Gastrocnemius medialis (tissue), 4 donors: ENCODE measurements around the gene CYP19A1.

Experiments
- CTCF ChIP-seq, 5 experiments: fragments of 450-650 bp in 3 of 5; fragments of 200-600 bp in 2 of 5; sonication (generic) in 2 of 5; IDR thresholded peaks in 4 of 5; conservative IDR thresholded peaks in 1 of 5; 1 replicate in 4 of 5; 2 replicates in 1 of 5; pipeline ENCODE4 v1.5.1; 2016 to 2019; ENCODE audit warnings: antibody characterized with exemption in 5 of 5, mild to moderate bottlenecking in 3 of 5, moderate library complexity in 3 of 5
- POLR2A ChIP-seq, 2 donors: fragments of 450-650 bp; IDR thresholded peaks; one replicate each; pipeline ENCODE4 v1.6.1; 2017; ENCODE audit warnings: antibody characterized with exemption in 2 of 2, mild to moderate bottlenecking in 2 of 2, moderate library complexity in 2 of 2

- TF ChIP-seq CTCF (IDR thresholded peaks at IDR 0.05 in 4 of 5, conservative IDR thresholded peaks at IDR 0.05 in 1 of 5) = no peak
- TF ChIP-seq POLR2A (IDR thresholded peaks at IDR 0.05) = no peak
Measured at GRCh38 chr15:51199541-51199940, 138.9 kb downstream of the CYP19A1 start.
